Measurements from ENCODE around the gene CCDC134.

CCDC134 gene

GRCh38 chr22:41787331-41787730, 13.1 kb upstream of the CCDC134 start:
- no peak for DNase-seq

GRCh38 chr22:41793871-41794270, 6.6 kb upstream of the CCDC134 start:
- no peak for DNase-seq

- no peak for DNase-seq
Observed at GRCh38 chr22:41798736-41799135, 1.7 kb upstream of the CCDC134 start.

GRCh38 chr22:41799486-41800347, 762 bp upstream of the CCDC134 start:
- no peak for DNase-seq

GRCh38 chr22:41801147-41801819, 804 bp downstream of the CCDC134 start:
- no peak for DNase-seq

GRCh38 chr22:41801886-41802285, 1.4 kb downstream of the CCDC134 start:
- no peak for DNase-seq

GRCh38 chr22:41805639-41806038, 5.2 kb downstream of the CCDC134 start:
- DNase-seq: no peak

GRCh38 chr22:41808400-41808799, 7.9 kb downstream of the CCDC134 start:
- DNase-seq: no peak

- no peak for DNase-seq
Observed at GRCh38 chr22:41810022-41810421, 9.5 kb downstream of the CCDC134 start.

GRCh38 chr22:41812805-41813545, 12.5 kb downstream of the CCDC134 start:
- no peak for DNase-seq

- DNase-seq: no peak
Observed at GRCh38 chr22:41813726-41814410, 13.4 kb downstream of the CCDC134 start.

GRCh38 chr22:41815716-41816115, 15.2 kb downstream of the CCDC134 start:
- DNase-seq: no peak

GRCh38 chr22:41816241-41816640, 15.8 kb downstream of the CCDC134 start:
- no peak for DNase-seq

GRCh38 chr22:41816871-41817270, 16.4 kb downstream of the CCDC134 start:
- DNase-seq: no peak

- DNase-seq: no peak
Observed at GRCh38 chr22:41818011-41818410, 17.5 kb downstream of the CCDC134 start.

- DNase-seq: no peak
Observed at GRCh38 chr22:41818596-41818995, 18.1 kb downstream of the CCDC134 start.

GRCh38 chr22:41819257-41819656, 18.8 kb downstream of the CCDC134 start:
- no peak for DNase-seq

- DNase-seq: no peak
Observed at GRCh38 chr22:41820447-41820846, 20.0 kb downstream of the CCDC134 start.

- DNase-seq: no peak
Observed at GRCh38 chr22:41821471-41822316, 21.2 kb downstream of the CCDC134 start.

- DNase-seq: no peak
Observed at GRCh38 chr22:41822317-41823057, 22.0 kb downstream of the CCDC134 start.

GRCh38 chr22:41823797-41824196, 23.3 kb downstream of the CCDC134 start:
- DNase-seq: no peak

All from NCI-H187 (cell line).